GM12872 (cell line): Measurements from ENCODE around the gene WDFY4.

ENCODE experiments used
- TF ChIP-seq, protein P1 (sequence below): IDR thresholded peaks from 3 replicates; pipeline ENCODE4 v1.5.1; 2011; ENCODE audit warnings: low read depth, mild to moderate bottlenecking, low read length, moderate library complexity; ENCODE audit not compliant: insufficient read depth

The WDFY4 gene

DNA sequence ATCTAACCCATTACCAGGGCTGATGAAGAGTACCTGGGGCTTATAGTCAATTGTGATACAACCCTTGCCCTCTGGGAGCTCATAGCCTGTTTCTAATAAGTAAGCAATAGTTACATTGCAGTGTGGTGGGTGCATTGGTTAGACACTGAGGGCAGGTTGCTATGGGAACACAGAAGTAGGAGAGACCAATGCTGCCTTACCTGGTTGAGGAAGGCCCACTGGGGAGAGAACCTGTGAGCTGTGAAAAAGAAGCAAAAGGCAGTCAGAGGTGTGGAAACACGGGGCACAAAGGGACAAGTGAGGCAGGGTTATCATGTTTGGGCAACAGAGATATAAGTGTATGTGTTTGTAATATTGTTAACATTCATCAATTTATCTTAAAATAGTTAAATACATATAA lies 51.9 kb downstream of the WDFY4 start:
- TF ChIP-seq, protein P1, sequence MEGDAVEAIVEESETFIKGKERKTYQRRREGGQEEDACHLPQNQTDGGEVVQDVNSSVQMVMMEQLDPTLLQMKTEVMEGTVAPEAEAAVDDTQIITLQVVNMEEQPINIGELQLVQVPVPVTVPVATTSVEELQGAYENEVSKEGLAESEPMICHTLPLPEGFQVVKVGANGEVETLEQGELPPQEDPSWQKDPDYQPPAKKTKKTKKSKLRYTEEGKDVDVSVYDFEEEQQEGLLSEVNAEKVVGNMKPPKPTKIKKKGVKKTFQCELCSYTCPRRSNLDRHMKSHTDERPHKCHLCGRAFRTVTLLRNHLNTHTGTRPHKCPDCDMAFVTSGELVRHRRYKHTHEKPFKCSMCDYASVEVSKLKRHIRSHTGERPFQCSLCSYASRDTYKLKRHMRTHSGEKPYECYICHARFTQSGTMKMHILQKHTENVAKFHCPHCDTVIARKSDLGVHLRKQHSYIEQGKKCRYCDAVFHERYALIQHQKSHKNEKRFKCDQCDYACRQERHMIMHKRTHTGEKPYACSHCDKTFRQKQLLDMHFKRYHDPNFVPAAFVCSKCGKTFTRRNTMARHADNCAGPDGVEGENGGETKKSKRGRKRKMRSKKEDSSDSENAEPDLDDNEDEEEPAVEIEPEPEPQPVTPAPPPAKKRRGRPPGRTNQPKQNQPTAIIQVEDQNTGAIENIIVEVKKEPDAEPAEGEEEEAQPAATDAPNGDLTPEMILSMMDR: no peak

- TF ChIP-seq, protein P1: no peak
These were observed 53.2 kb downstream of the WDFY4 start for GRCh38 chr10:48737886-48738285.

DNA sequence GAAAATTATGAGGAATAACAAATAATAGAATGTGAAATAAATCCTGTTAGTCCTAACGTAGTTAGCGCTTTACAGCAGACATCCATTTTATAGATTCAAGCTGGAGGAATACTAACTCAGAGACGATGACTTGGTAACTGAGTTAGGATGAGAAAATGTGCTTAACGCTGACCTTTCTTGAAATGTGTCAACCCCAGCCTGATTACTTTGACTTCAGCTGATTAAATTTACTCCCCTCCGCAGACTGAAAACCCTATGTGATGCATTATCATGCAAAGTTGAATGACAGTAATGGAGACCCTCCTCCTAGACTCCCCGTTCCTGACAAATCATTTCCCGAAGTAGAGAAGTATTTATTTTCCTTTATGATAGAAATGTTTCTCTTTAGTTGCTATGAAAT lies 54.5 kb downstream of the WDFY4 start:
- TF ChIP-seq, protein P1: no peak

GRCh38 chr10:48740015-48740707 lies 55.5 kb downstream of the WDFY4 start:
- TF ChIP-seq, protein P1: no peak

GRCh38 chr10:48740988-48741387 lies 56.3 kb downstream of the WDFY4 start:
- TF ChIP-seq, protein P1: no peak

DNA sequence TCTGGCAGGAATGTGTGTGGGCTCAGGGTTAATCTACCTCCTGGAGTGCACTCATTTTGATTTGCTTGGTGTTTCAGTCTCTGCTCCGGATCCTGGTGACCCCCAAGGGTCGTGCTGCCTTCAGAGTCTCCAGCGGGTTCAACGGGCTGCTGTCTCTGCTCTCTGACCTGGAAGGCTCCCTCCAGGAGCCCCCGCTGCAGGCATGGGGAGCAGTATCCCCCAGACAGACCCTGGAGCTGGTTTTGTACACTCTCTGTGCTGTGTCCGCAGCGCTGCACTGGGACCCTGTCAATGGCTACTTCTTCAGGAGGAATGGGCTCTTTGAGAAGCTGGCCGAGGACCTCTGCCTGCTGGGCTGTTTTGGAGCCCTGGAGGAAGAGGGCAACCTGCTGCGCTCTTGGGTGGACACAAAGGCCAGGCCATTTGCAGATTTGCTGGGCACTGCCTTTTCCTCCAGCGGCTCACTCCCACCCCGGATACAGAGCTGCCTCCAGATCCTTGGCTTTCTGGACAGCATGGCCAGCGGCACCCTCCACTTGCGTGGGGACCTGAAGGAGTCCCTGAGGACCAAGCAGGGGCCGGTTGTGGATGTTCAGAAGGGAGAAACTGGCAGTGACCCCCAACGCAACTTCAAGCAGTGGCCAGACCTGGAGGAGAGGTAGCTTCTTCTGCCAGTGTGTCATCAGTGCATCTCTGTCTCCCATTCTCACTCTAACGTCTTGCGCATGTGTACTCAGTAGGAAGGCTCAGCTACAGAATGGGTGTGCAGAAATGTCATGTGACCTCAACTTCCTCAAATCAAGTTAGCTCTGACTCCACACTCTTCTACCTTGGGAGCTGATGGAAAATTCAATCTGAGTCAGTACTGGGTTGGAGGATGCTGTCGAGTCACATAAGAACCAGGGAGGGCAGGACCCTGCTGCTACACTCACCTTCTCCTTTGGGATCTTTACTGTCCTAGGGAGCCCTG lies 58.5 kb downstream of the WDFY4 start:
- TF ChIP-seq, protein P1: no peak

DNA sequence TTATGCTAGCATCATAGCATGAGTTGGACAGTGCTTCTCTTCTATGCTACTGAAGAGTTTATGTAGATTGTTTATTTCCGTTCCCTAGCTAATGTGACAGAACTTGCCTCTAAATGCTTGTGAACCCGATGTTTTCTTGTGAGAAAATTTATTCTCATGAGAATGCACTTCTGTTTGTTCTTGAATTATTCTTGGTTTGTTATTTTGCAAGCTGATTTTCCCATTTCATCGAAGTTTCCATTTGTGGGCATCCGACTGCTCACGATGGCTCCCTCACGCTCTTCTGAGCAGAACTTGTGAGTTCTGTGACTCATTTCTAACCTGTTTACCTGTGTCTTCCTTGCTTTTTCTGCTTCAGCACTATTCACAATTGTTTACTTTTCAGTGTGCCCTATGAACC lies 59.9 kb downstream of the WDFY4 start:
- TF ChIP-seq, protein P1: no peak
